ENCODE results near the gene DRAM1. TPM values are rescaled to one million over a fixed set of nuclear protein-coding genes. Genes with fewer than 3 reads are reported as not detected.

Gene DRAM1
- total and polyA plus RNA-seq, 5 donors from 2014 or later, result 2.6 to 4.7 (median 3.5) TPM

GRCh38 chr12:101947316-101947715 is 69.9 kb downstream of the DRAM1 start:
- DNase-seq (no peak), ATAC-seq (ENCODE audit: low read depth in 2 of 2) (no peak)
- no peak overlapping the region for H3K4me3 ChIP-seq (ENCODE audit: low read depth, low read length)
- H3K27ac ChIP-seq (ENCODE audit: insufficient read depth, low read length, poor library complexity, severe bottlenecking), result no peak overlapping the region
- no peaks in the 10 kb centered on the region for H3K36me3 ChIP-seq (ENCODE audit: control insufficient read depth, insufficient read depth, low read length)
- no peak overlapping the region for H3K4me3 Mint-ChIP-seq
- no peaks in the 10 kb centered on the region for H3K9me3 Mint-ChIP-seq
- no peaks in the 10 kb centered on the region for H3K4me1 ChIP-seq (ENCODE audit: control insufficient read depth, insufficient read depth, low read length, poor library complexity, severe bottlenecking)
- no peaks in the 10 kb centered on the region for H3K27me3 Mint-ChIP-seq
- no peak overlapping the region for H3K27ac Mint-ChIP-seq
- H3K36me3 Mint-ChIP-seq, result no peaks in the 10 kb centered on the region
- H3K9me3 ChIP-seq (ENCODE audit: control insufficient read depth in 2 of 2, low read length in 2 of 2), result no peaks in the 10 kb centered on the region
- peaks cover 0 to 2% (median 0%) of the 10 kb centered on the region in 4 donors for H3K4me1 Mint-ChIP-seq
- no peaks in the 10 kb centered on the region for H3K27me3 ChIP-seq (ENCODE audit: control insufficient read depth, insufficient read depth, low read length)

GRCh38 chr12:101948365-101948764 is 71.0 kb downstream of the DRAM1 start:
- Histone ChIP-seq H3K27ac (ENCODE audit: insufficient read depth, low read length, poor library complexity, severe bottlenecking) (no peak overlapping the region), H3K9me3 (ENCODE audit: control insufficient read depth in 2 of 2, low read length in 2 of 2) (no peaks in the 10 kb centered on the region), H3K4me3 (ENCODE audit: low read depth, low read length) (no peak overlapping the region), H3K36me3 (ENCODE audit: control insufficient read depth, insufficient read depth, low read length) (no peaks in the 10 kb centered on the region), H3K27me3 (ENCODE audit: control insufficient read depth, insufficient read depth, low read length) (no peaks in the 10 kb centered on the region), H3K4me1 (ENCODE audit: control insufficient read depth, insufficient read depth, low read length, poor library complexity, severe bottlenecking) (no peaks in the 10 kb centered on the region)
- Mint-ChIP-seq H3K27me3 (no peaks in the 10 kb centered on the region), H3K27ac (no peak overlapping the region), H3K9me3 (no peaks in the 10 kb centered on the region), H3K36me3 (no peaks in the 10 kb centered on the region), H3K4me1 (peaks cover 0 to 2% (median 0%) of the 10 kb centered on the region in 4 donors), H3K4me3 (no peak overlapping the region)
- DNase-seq, result no peak
- ATAC-seq (ENCODE audit: low read depth in 2 of 2), result no peak

GRCh38 chr12:101951002-101951670 is 73.8 kb downstream of the DRAM1 start:
- no peak for ATAC-seq (ENCODE audit: low read depth in 2 of 2)
- H3K27ac ChIP-seq (ENCODE audit: insufficient read depth, low read length, poor library complexity, severe bottlenecking), result no peak overlapping the region
- H3K36me3 ChIP-seq (ENCODE audit: control insufficient read depth, insufficient read depth, low read length), result no peaks in the 10 kb centered on the region
- Mint-ChIP-seq H3K4me1 (peaks cover 0 to 2% (median 0%) of the 10 kb centered on the region in 4 donors), H3K36me3 (no peaks in the 10 kb centered on the region), H3K4me3 (no peak overlapping the region), H3K9me3 (peaks cover 0 to 2% (median 0%) of the 10 kb centered on the region in 7 donors), H3K27ac (no peak overlapping the region), H3K27me3 (peaks cover 6% of the 10 kb centered on the region)
- DNase-seq, result peak in 1 of 3 donors; percentile 18
- no peaks in the 10 kb centered on the region for H3K9me3 ChIP-seq (ENCODE audit: control insufficient read depth in 2 of 2, low read length in 2 of 2)
- no peak overlapping the region for H3K4me3 ChIP-seq (ENCODE audit: low read depth, low read length)
- no peaks in the 10 kb centered on the region for H3K27me3 ChIP-seq (ENCODE audit: control insufficient read depth, insufficient read depth, low read length)
- H3K4me1 ChIP-seq (ENCODE audit: control insufficient read depth, insufficient read depth, low read length, poor library complexity, severe bottlenecking), result no peaks in the 10 kb centered on the region

- Histone ChIP-seq H3K4me1 (ENCODE audit: control insufficient read depth, insufficient read depth, low read length, poor library complexity, severe bottlenecking) (no peaks in the 10 kb centered on the region), H3K27ac (ENCODE audit: insufficient read depth, low read length, poor library complexity, severe bottlenecking) (no peak overlapping the region), H3K27me3 (ENCODE audit: control insufficient read depth, insufficient read depth, low read length) (no peaks in the 10 kb centered on the region), H3K4me3 (ENCODE audit: low read depth, low read length) (no peak overlapping the region), H3K9me3 (ENCODE audit: control insufficient read depth in 2 of 2, low read length in 2 of 2) (no peaks in the 10 kb centered on the region), H3K36me3 (ENCODE audit: control insufficient read depth, insufficient read depth, low read length) (no peaks in the 10 kb centered on the region)
- Mint-ChIP-seq H3K4me1 (peaks cover 0 to 2% (median 0%) of the 10 kb centered on the region in 4 donors), H3K27me3 (peaks cover 16% of the 10 kb centered on the region), H3K4me3 (no peak overlapping the region), H3K36me3 (no peaks in the 10 kb centered on the region), H3K9me3 (peaks cover 0 to 6% (median 0%) of the 10 kb centered on the region in 7 donors), H3K27ac (no peak overlapping the region)
- ATAC-seq (ENCODE audit: low read depth in 2 of 2), result no peak
- no peak for DNase-seq
Observed at GRCh38 chr12:101954113-101954512, 76.7 kb downstream of the DRAM1 start.

- H3K27ac ChIP-seq (ENCODE audit: insufficient read depth, low read length, poor library complexity, severe bottlenecking), result no peak overlapping the region
- Mint-ChIP-seq H3K4me1 (peaks cover 0 to 2% (median 0%) of the 10 kb centered on the region in 4 donors), H3K36me3 (no peaks in the 10 kb centered on the region), H3K9me3 (peaks cover 0 to 10% (median 2%) of the 10 kb centered on the region in 7 donors), H3K4me3 (no peak overlapping the region), H3K27ac (peak overlapping the region in 1 of 3 donors; percentile 48), H3K27me3 (peaks cover 16% of the 10 kb centered on the region)
- DNase-seq (no peak), ATAC-seq (ENCODE audit: low read depth in 2 of 2) (no peak)
- H3K9me3 ChIP-seq (ENCODE audit: control insufficient read depth in 2 of 2, low read length in 2 of 2), result no peaks in the 10 kb centered on the region
- no peaks in the 10 kb centered on the region for H3K27me3 ChIP-seq (ENCODE audit: control insufficient read depth, insufficient read depth, low read length)
- H3K36me3 ChIP-seq (ENCODE audit: control insufficient read depth, insufficient read depth, low read length), result no peaks in the 10 kb centered on the region
- no peak overlapping the region for H3K4me3 ChIP-seq (ENCODE audit: low read depth, low read length)
- no peaks in the 10 kb centered on the region for H3K4me1 ChIP-seq (ENCODE audit: control insufficient read depth, insufficient read depth, low read length, poor library complexity, severe bottlenecking)
Observed at GRCh38 chr12:101954676-101955075, 77.3 kb downstream of the DRAM1 start.

GRCh38 chr12:101957252-101957959 is 80.0 kb downstream of the DRAM1 start:
- Histone ChIP-seq H3K4me3 (ENCODE audit: low read depth, low read length) (no peak overlapping the region), H3K9me3 (ENCODE audit: control insufficient read depth in 2 of 2, low read length in 2 of 2) (no peaks in the 10 kb centered on the region), H3K27me3 (ENCODE audit: control insufficient read depth, insufficient read depth, low read length) (no peaks in the 10 kb centered on the region), H3K36me3 (ENCODE audit: control insufficient read depth, insufficient read depth, low read length) (no peaks in the 10 kb centered on the region), H3K4me1 (ENCODE audit: control insufficient read depth, insufficient read depth, low read length, poor library complexity, severe bottlenecking) (no peaks in the 10 kb centered on the region), H3K27ac (ENCODE audit: insufficient read depth, low read length, poor library complexity, severe bottlenecking) (no peak overlapping the region)
- H3K4me1 Mint-ChIP-seq, result no peaks in the 10 kb centered on the region
- ATAC-seq (ENCODE audit: low read depth in 2 of 2) (no peak), DNase-seq (no peak)
- H3K9me3 Mint-ChIP-seq, result peaks cover 0 to 12% (median 2%) of the 10 kb centered on the region in 7 donors
- no peak overlapping the region for H3K27ac Mint-ChIP-seq
- no peak overlapping the region for H3K4me3 Mint-ChIP-seq
- peaks cover 17% of the 10 kb centered on the region for H3K27me3 Mint-ChIP-seq
- H3K36me3 Mint-ChIP-seq, result no peaks in the 10 kb centered on the region

GRCh38 chr12:101959607-101960006 is 82.2 kb downstream of the DRAM1 start:
- no peaks in the 10 kb centered on the region for H3K27me3 ChIP-seq (ENCODE audit: control insufficient read depth, insufficient read depth, low read length)
- Mint-ChIP-seq H3K4me1 (no peaks in the 10 kb centered on the region), H3K4me3 (no peak overlapping the region), H3K27me3 (peaks cover 18% of the 10 kb centered on the region), H3K9me3 (peaks cover 0 to 12% (median 2%) of the 10 kb centered on the region in 7 donors), H3K36me3 (no peaks in the 10 kb centered on the region), H3K27ac (no peak overlapping the region)
- H3K4me3 ChIP-seq (ENCODE audit: low read depth, low read length), result no peak overlapping the region
- H3K27ac ChIP-seq (ENCODE audit: insufficient read depth, low read length, poor library complexity, severe bottlenecking), result no peak overlapping the region
- no peaks in the 10 kb centered on the region for H3K9me3 ChIP-seq (ENCODE audit: control insufficient read depth in 2 of 2, low read length in 2 of 2)
- no peaks in the 10 kb centered on the region for H3K36me3 ChIP-seq (ENCODE audit: control insufficient read depth, insufficient read depth, low read length)
- no peaks in the 10 kb centered on the region for H3K4me1 ChIP-seq (ENCODE audit: control insufficient read depth, insufficient read depth, low read length, poor library complexity, severe bottlenecking)
- no peak for DNase-seq
- ATAC-seq (ENCODE audit: low read depth in 2 of 2), result no peak

Measured in CD4-positive, CD25-positive, alpha-beta regulatory T cell (primary cell).